GM18508 (cell line): ENCODE measurements around the gene MLH3.
A peak's percentile ranks its signal among the peaks of the same experiment; 100 is the strongest.
"Not testable (repeated sequence)": the region's sequence is repeated elsewhere in the genome, so short reads cannot be mapped to it uniquely, and the experiment has no call there.

Experiments used
- ATAC-seq: cut with Tn5 transposase; IDR thresholded peaks from one replicate; pipeline ENCODE4 v1.9.1; 2021; ENCODE audit warnings: moderate number of reproducible peaks; ENCODE audit not compliant: insufficient read depth, unreplicated experiment

MLH3 gene

GRCh38 chr14:75040507-75040906 is 10.8 kb downstream of the MLH3 start:
- no peak for ATAC-seq

GRCh38 chr14:75032939-75033338 is 18.3 kb downstream of the MLH3 start:
- ATAC-seq, result no peak

GRCh38 chr14:75030147-75030546 is 21.1 kb downstream of the MLH3 start:
- no peak for ATAC-seq

- no peak for ATAC-seq
These were observed 25.4 kb downstream of the MLH3 start for GRCh38 chr14:75025876-75026275.

GRCh38 chr14:75025082-75025481 is 26.2 kb downstream of the MLH3 start:
- no peak for ATAC-seq

- ATAC-seq, result no peak
These were observed 28.2 kb downstream of the MLH3 start for GRCh38 chr14:75023108-75023507.

GRCh38 chr14:75022655-75023054 is 28.6 kb downstream of the MLH3 start:
- no peak for ATAC-seq

- no peak for ATAC-seq
These were observed 32.6 kb downstream of the MLH3 start for GRCh38 chr14:75018694-75019093.

GRCh38 chr14:75016815-75017214 is 34.5 kb downstream of the MLH3 start:
- ATAC-seq, result no peak

- ATAC-seq, result no peak
These were observed 35.8 kb downstream of the MLH3 start for GRCh38 chr14:75015496-75015895.

GRCh38 chr14:75013290-75013689 is 38.0 kb downstream of the MLH3 start:
- ATAC-seq, result no peak

GRCh38 chr14:75011356-75011994 is 39.8 kb downstream of the MLH3 start:
- ATAC-seq, result no peak

- ATAC-seq, result no peak
These were observed 40.7 kb downstream of the MLH3 start for GRCh38 chr14:75010472-75011093.

GRCh38 chr14:75009176-75009575 is 42.1 kb downstream of the MLH3 start:
- ATAC-seq, result no peak

- no peak for ATAC-seq
These were observed 45.9 kb downstream of the MLH3 start for GRCh38 chr14:75005357-75005756.

- no peak for ATAC-seq
These were observed 47.8 kb downstream of the MLH3 start for GRCh38 chr14:75003250-75004027.

GRCh38 chr14:75002392-75003249 is 48.6 kb downstream of the MLH3 start, which contains the start of gene EIF2B2:
TSS of gene EIF2B2 (plus strand) at chr14:75002921. CDS start at chr14:75002991, 70 bp downstream.
- ATAC-seq, result peak; percentile 79

GRCh38 chr14:75001899-75002298 is 49.4 kb downstream of the MLH3 start:
- ATAC-seq, result no peak

GRCh38 chr14:75001261-75001660 is 50.0 kb downstream of the MLH3 start:
- ATAC-seq, result no peak

GRCh38 chr14:74995781-74996180 is 55.5 kb downstream of the MLH3 start:
- ATAC-seq, result not testable (repeated sequence)
